HG03025 (cell line): ENCODE data around the gene WDR91.

Experiments used
- ATAC-seq: cut with Tn5 transposase; IDR thresholded peaks from one replicate; pipeline ENCODE4 v1.9.1; 2021; ENCODE audit warnings: mild to moderate bottlenecking, moderate library complexity; ENCODE audit not compliant: unreplicated experiment, low FRiP score

WDR91 gene

DNA sequence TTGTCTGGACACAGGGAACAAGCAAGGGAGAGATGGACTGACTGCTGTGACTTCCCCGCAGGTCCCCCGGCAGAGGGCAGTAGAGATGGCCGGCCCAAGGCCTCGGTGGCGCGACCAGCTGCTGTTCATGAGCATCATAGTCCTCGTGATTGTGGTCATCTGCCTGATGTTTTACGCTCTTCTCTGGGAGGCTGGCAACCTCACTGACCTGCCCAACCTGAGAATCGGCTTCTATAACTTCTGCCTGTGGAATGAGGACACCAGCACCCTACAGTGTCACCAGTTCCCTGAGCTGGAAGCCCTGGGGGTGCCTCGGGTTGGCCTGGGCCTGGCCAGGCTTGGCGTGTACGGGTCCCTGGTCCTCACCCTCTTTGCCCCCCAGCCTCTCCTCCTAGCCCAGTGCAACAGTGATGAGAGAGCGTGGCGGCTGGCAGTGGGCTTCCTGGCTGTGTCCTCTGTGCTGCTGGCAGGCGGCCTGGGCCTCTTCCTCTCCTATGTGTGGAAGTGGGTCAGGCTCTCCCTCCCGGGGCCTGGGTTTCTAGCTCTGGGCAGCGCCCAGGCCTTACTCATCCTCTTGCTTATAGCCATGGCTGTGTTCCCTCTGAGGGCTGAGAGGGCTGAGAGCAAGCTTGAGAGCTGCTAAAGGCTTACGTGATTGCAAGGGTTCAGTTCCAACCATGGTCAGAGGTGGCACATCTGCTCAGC, 46.8 kb downstream of the WDR91 start:
- no peak for ATAC-seq

DNA sequence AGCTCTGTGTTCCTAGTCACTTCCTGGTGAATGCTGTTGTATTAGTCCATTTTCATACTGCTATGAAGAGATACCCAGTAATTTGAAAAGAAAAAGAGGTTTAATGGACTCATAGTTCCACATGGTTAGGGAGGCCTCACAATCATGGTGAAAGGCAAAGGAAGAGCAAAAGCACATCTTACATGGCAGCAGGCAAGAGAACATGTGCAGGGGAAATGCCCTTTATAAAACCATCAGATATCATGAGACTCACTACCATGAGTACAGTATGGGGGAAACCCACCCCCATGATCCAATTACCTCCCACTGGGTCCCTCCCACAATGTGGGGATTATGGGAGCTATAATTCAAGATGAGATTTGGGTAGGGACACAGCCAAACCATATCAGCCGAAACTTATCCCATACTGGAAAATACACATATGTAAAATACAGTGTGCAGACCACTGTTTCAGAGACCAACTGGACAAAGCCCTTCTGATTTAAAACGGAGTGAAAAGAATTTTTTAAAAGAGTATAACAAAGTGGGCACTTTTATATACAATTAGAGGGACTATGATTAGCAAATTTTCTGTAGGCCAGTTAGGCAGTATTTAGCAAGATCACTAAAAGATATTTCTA, 48.8 kb downstream of the WDR91 start:
- ATAC-seq = no peak

DNA sequence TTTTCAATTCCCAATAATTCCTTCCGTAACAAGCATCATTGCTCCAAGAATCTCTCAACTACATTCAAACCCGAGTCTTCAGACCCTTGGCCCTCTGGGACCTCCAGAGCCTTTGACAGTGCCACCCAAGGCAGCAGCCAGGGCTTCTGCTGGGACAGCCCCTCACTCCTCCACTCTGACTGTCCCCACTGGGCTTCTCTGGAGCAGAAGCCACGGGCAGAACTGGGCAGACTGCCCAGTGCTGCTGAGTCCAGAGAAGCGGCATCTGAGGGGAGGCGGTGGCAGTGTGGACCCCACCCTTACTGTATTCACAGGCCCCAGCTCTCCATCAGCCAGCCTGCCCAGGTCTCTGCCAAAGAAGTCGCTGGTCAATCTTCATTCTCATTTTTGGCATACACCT, 49.7 kb downstream of the WDR91 start:
- ATAC-seq = no peak

DNA sequence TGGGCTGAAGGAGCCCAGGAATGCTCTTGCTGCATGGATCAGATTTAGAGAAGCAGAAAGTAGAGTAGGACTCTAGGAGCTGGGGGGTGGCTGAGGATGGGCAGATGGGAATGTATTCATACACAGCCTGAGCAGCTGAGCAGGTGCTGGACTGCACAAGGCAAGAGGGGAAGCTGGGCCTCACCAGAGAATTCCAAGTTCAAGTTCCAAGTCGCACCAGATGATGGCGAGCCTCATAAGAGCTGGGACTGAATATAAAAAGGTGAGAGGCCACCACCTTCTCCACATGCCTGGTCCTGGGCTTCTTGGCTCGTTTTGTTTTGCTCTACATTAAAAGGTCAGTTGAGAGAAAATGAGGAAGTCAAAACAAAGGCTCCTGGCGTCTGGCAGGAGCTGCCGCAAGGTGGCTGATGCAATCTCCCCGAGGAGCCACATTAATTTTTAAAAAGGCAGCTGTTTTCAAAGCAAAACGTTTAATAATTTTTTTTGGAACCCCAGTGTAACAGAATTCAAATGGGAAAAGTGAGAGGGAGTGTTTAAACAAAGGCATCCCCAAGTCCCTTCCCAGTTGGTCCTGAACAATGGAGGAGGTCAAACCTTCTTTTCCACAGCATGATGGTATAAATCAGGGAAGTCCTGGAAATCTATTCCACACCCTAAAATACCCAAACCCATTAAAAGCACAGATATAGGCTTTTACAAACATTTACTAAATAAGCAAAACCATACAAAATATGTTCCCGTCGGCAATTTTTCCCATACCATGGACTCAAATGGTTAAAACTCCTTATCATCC, 50.3 kb downstream of the WDR91 start:
- no peak for ATAC-seq

DNA sequence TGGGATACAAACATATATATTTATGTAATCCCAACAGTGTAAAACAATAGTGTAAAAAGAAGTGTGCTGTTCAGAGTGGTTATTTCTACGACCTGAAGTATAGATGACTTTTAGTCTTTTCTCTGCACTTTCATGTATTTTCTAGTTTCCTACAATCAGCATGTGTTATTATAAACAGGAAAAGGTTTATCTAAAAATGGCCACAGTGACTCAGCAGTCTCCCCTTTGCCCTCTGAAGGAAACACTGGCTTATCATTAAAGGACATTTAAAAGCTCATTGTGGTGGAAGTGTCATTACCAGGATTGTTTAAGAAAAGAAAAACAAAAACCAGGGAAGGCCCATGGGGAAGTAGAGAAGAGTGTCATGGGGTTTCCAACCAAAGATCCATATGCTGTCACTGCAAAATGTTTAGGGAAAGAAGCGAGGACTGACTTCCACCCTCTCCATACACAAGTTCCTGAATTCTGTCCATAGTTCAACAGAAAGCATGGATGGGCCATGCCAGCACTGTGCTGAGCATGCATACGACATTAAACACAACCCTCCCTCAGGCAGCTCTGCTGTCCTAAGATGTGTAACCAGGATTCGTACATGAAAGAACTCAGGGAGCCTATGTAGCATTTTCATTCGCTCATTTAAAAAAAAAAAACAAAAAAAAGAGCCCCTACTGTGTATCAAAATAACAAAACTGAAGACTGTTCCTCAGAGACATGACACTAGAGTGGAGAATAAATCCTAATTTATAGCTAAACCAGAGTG, 51.0 kb downstream of the WDR91 start:
- ATAC-seq = no peak

DNA sequence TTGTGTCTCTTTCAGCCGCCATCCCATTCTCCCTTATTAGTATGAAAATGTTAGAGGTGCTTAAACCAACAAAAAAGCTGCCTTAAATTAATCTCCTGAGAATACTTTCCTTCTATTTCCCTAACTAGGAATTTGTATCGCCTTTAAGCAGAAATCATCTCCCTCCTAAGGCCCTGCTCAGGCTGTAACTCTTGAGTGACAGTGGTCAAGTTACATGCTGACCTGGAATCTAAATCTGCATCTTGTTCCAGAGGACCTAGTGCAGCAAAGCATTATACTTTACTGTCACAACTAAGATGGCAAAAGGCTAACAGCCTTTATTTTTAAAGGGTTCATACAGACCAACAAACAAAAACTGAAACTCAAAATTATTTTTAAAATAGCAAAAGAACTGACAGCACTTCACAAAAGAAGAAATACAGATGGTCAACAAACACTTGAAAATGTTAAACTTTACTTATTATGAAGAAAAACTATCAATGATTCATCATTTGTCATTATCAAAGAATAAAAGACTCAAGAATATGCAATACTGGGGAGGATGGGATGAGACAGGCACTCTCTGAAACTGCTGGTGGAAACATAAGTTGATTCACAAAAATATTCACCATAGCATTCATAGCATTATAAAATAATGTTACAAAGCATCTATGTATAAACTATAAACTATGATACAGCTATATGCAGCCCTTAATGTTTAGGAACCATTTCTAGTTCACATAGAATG, 51.8 kb downstream of the WDR91 start:
- no peak for ATAC-seq

DNA sequence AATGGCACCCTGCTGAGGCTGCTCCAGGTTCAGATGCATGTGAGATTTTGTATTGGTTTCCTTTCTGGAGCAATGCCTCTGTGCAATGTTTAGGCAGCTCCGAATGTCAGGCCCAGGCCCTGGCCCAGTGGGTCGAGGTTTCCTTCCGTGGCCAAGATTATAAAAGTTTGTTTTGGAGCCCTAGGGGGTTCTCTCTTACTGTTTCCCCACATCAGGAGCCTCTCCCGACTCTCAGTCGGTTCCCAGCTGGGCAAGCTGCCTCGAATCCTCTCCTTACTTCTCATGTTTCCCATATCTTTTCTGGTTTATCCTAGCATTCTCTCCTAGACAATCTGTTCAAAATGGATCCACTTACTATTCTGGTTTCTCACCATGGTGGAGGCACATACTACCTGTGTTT, 52.5 kb downstream of the WDR91 start:
- ATAC-seq = no peak

DNA sequence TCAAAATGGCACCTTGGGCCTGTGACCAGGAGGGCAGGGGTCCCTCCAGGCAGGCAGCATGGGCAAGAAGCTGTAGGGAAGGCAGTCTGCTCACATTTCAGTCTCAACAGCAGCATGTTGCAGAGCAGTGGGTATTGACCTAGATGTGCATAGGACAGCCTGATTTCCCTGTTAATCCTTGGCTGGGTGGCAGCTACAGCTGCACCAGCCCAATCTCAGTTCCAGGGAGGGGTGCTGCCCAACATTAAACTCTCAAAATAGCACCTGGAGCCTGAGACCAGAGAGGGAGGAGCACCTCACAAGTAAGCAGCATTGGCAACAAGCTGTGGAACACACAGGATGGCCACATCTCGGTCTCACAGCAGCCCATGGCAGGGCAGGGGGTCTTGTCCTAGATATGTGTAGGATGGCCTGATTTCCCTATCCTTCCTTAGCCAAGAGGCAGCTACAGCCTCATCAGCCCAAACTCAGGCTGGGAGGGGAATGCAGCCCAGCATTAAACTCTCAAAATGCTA, 53.1 kb downstream of the WDR91 start:
- ATAC-seq = no peak

DNA sequence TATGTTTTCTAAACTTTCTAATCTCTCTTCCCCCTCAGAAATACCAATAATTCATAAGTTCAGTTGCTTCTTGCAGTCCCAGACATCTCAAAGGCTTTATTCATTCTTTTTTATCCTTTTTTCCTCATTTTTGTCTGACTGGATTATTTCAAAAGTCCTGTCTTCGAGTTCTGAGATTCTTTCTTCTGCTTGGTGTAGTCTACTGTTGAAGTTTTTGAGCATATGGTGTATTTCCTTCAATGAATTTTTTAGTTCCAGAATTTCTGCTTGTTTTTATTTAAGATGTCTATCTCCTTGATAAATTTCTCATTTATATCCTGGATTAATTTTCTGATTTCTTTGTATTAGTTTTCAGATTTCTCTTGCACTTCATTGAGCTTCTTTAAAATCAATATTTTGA, 55.0 kb downstream of the WDR91 start:
- ATAC-seq = no peak

DNA sequence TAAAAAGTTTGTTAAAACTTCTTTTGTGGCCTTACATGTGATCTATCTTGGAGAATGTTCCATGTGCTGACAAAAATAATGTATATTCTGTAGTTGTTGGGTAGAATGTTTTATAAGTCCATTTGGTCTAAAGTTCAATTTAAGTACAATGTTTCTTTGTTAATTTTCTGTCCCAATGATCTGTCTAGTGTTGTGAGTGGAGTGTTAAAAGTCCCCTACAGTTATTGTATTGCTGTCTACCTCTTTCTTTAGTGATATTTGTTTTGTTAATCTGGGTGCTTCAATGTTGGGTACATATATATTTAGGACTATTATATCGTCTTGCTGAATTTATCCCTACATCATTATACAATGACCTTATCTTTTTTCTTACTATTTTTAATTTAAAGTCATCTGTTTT, 56.6 kb downstream of the WDR91 start:
- no peak for ATAC-seq

DNA sequence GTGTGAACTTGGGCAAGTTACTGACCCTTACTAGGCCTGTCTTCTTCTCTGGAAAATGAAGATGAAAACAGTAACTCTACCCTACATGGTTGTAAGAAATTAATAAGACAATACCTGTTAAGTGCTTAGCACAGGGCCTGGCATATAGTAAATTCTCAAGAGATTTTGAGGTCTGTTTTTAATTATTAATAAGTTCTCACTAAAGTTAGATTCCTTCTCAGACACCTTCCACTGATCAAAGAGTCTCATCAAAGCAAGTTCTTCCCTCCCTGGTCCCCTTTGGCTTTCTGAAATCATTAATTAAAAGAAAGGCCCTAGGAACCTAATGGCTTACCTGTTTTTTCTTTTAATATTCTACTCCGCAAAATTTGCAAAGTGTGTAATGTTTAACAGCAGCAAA, 58.9 kb downstream of the WDR91 start:
- ATAC-seq = no peak

DNA sequence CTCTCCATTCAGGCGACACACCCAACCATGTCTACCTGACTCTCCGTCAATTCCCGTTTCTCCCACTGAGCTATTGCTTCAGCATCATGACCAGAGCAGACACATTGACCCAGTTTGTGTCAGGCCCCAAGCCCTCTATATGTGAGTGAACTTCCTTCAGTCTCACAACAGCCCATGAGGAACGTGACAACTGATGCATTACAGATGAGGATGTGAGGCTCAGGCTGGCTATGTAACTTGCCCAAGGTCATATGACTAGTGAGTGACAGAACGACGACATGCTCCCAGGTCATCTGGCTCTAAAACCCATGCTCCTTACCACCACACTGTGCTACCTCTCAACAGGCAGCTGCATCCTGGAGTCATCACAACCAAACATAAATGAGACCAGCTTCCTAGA, 59.8 kb downstream of the WDR91 start:
- no peak for ATAC-seq

DNA sequence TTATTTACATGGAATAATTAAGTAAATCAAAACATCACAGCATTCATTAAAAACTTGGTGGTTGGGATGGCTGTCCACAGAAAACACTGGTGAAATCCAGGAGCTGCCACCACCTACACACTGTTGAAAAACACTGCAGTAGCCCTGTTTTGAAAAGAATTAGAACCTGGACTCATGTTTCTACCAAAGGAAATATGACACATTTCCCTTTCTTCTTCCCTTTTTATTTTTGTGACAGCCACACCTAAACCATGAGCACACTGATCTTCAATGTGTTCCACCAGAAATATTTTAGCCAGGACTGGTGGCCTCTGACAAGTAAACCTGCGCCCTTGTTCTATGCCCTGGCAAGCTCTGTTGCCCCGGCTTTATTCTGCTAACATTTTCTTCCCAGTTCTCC, 60.2 kb downstream of the WDR91 start:
- ATAC-seq = no peak

DNA sequence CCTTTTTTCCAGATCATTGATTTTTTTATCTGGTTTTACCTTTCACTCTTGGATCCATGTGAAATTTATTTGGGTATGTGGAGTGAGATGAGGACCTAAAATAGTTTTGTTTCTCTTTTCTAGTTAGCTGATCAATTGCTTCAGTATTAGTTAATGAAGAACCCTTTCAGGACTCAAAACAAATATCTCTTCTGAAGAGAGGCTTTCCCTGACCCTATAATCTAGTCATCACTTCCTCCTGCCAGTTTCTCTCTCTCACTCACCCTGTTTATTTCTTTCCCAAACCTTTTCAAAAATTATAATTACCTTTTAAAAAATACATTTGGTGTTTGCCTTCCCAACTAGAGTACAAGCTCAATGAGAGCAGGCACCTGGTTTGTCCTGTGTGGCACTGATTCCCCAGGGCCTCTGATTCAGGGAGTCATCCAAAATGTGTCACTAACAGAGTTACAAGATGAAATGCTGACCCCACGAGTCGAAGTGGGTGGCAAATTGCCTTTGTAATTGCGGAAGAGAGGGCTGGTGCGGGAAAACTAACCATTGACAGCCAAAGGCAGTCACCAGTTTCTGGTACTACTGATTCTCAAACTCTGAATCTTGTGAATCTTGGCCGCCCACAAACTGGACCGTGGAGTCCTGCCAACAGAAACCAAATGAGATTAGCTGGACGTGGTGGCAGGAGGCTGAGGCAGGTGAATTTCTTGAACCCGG, 61.1 kb downstream of the WDR91 start:
- ATAC-seq = no peak

DNA sequence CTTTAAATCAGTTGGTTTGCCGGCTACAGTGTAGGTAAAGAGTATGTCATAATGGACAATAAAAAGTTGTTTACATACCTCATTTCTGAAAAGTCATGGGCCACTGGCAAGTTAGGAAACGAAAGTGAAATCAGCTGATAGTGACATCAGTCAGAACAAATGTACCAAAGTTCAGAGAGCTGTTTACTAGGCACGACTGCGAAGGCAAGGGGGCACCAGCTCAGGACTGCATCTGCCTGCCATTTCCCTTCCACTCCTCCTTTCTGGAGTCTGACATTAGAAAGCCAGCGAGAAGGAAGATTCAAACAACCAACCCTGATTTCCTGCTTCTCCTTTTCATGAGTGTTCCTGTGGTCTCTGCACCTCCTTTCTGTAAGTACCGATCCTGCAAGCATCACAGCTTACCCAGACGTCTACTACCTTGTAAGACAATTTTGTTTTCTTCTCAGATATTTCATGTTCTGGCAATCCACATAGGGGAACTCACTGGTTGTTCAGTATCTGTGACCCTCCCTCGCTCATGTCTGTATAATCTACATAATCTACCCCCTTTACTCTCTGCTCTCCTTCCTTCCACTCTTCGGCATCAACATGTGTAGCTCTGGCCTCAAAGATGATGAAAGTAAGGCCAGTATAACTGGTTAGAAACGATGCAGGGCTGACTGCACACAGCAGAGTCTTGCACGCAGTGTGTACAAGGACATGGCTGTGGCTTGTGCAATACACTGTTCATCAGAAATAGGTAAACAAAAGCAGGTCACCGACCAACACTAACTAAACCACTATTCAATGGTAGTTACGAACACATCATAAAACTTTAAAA, 63.2 kb downstream of the WDR91 start, which contains the start of gene TMEM140:
TMEM140 (plus strand) TSS at position 174 of the 823 bp plus-strand sequence. CDS start 16,370 bp downstream, outside the sequence.
- ATAC-seq = peak; percentile 82

DNA sequence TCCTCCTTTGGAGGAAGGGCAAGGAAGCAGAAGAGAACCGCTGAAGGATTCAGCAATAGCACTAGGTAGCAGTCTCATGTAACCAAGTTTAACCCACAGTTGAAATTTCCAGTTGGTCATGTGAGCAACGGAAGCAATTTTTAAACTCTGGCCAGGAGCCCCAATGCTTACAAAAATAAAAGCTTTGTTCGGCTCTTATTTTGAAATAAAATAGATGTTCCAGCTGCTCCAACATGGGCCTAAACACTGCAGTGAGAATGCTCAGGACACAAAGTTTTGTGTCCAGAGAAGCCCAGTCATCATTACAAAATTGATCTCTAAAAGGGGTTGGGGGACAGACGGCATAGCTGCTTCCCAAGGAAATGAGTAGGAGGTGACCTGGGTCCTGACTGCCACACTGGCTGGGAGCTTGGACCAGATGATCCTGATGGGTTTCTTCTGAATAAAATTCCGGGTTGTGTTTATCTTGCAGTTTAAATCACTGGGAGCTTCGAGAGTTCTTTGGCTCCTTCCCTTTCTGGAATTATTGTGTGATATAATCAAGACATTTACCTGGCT, 63.9 kb downstream of the WDR91 start:
- ATAC-seq = no peak

DNA sequence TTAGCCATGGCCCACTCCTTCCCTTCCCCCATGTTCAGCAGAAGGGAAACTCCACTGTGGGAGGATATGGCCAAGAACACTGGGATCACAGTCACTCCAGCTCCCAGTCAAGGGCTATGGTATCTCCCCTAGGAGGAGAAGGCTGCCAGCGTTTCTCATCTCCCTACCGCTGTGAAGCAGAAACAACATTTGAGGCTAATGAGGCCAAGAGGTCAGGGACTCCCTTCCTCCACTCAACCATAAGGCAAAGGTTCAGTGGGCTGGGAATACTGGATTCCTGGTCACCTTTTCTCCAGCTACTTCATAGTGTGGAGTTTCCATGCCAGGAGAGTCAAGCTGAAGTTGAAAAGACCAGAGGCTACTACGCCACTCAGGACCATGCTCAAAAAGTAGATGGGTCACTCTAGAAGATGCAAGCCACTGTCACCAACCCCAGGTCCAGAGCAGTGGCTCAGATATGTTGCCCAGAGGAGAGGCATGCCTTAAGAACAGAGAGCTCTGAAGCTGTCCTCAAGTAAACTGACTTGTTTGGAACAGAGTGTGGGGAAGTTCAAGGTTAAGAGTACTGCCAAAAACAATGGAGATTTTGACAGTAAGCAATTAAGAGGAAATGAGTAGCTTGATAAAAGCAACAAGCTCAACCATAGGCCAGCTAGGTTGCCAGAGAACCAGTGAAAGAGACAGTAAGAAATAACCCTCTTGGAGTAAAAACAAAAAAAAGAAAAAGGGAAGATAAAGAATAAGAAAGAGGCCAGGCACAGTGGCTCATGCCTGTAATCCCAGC, 67.2 kb downstream of the WDR91 start:
- ATAC-seq = no peak
